Prostate gland (tissue), 2 donors: Measurements from ENCODE around the gene TRPM3. TPM values are rescaled to one million over a fixed set of nuclear protein-coding genes. Genes with fewer than 3 reads are reported as not detected.

Experiments used
- DNase-seq: peaks from one replicate; pipeline ENCODE4 v3.0.0-alpha.2; 2019; ENCODE audit warnings: low spot score
- H3K27ac ChIP-seq, 2 donors: fragments of 200-600 bp; sonication (generic); 2 replicates each; pipeline ENCODE4 v1.5.1; 2017 to 2019
- H3K27me3 ChIP-seq: fragments of 200-600 bp; sonication (generic); replicated peaks from 2 replicates; pipeline ENCODE4 v1.5.1; 2019; ENCODE audit not compliant: insufficient read depth
- H3K36me3 ChIP-seq, 2 donors: fragments of 200-600 bp; sonication (generic); 1 replicate in 1 of 2; 2 replicates in 1 of 2; pipeline versions ENCODE4 v1.5.1 to v1.8.1; 2017 to 2019
- H3K4me1 ChIP-seq: fragments of 200-600 bp; sonication (generic); replicated peaks from 2 replicates; pipeline ENCODE4 v1.5.1; 2019
- H3K4me3 ChIP-seq, 2 donors: fragments of 200-600 bp; sonication (generic); 2 replicates each; pipeline ENCODE4 v1.5.1; 2017 to 2019
- H3K9me3 ChIP-seq: fragments of 200-600 bp; sonication (generic); 2 replicates; pipeline ENCODE4 v1.5.1; 2017
- CTCF ChIP-seq, 4 experiments: fragments of 200-600 bp in 2 of 4; fragments of 450-650 bp in 2 of 4; sonication (generic) in 2 of 4; IDR thresholded peaks; 1 replicate in 3 of 4; 2 replicates in 1 of 4; pipeline ENCODE4 v1.5.1; 2016 to 2019; ENCODE audit warnings: antibody characterized with exemption in 4 of 4, mild to moderate bottlenecking in 2 of 4, moderate library complexity in 2 of 4
- POLR2A ChIP-seq: fragments of 450-650 bp; IDR thresholded peaks from one replicate; pipeline ENCODE4 v1.6.1; 2016; ENCODE audit warnings: antibody characterized with exemption, mild to moderate bottlenecking
- POLR2AphosphoS5 ChIP-seq: sonication (generic); formaldehyde crosslinking; IDR thresholded peaks from one replicate; pipeline ENCODE4 v1.6.1; 2017; ENCODE audit warnings: antibody characterized with exemption
- WGBS: methylation state at CpG from one replicate; pipeline ENCODE4 v1.1.5; 2018; 5-methylcytosine and 5-hydroxymethylcytosine counted together
- intact Hi-C: fragments of 100-400 bp; cut with DNase I; formaldehyde crosslinking; loops from one replicate; pipeline ENCODE4 v1.14.2; 2022
- total RNA-seq, 2 donors: library from RNA; depleted of rRNA; stranded (reverse); fragments of >200 nt; gene quantifications; one replicate each; pipeline ENCODE4 v1.1.0, GENCODE V29; 2016

TRPM3 gene
- total RNA-seq, 2 donors from 2014 or later = 0.32 to 18.7 TPM

GRCh38 chr9:70517926-70518610 lies 603.4 kb downstream of the TRPM3 start:
- H3K36me3 ChIP-seq = no peaks in the 10 kb centered on the region
- no peaks in the 10 kb centered on the region for H3K9me3 ChIP-seq
- H3K4me1 ChIP-seq = no peaks in the 10 kb centered on the region
- H3K27me3 ChIP-seq = no peaks in the 10 kb centered on the region
- no peak for TF ChIP-seq POLR2AphosphoS5
- no peak for TF ChIP-seq CTCF (IDR thresholded peaks at IDR 0.05)
- TF ChIP-seq POLR2A = no peak
- no peak overlapping the region for H3K27ac ChIP-seq
- WGBS = 81% methylated on average over 1 of the region's 1 CpG
- intact Hi-C loops = loop anchor here (5.0 kb wide), 1 partner anchor 34 kb away; no protein-coding TSS in a partner anchor
- H3K4me3 ChIP-seq = no peak overlapping the region
- DNase-seq = no peak

GRCh38 chr9:70514273-70514672 lies 607.1 kb downstream of the TRPM3 start:
- no peak overlapping the region for H3K4me3 ChIP-seq
- TF ChIP-seq POLR2A = no peak
- TF ChIP-seq CTCF (IDR thresholded peaks at IDR 0.05) = no peak
- TF ChIP-seq POLR2AphosphoS5 = no peak
- H3K27ac ChIP-seq = no peak overlapping the region
- no peaks in the 10 kb centered on the region for H3K36me3 ChIP-seq
- H3K4me1 ChIP-seq = no peaks in the 10 kb centered on the region
- DNase-seq = no peak
- H3K9me3 ChIP-seq = no peaks in the 10 kb centered on the region
- intact Hi-C loops = no loop called here
- WGBS = 88% methylated on average over 2 of the region's 2 CpGs
- H3K27me3 ChIP-seq = no peaks in the 10 kb centered on the region

GRCh38 chr9:70511858-70512257 lies 609.6 kb downstream of the TRPM3 start:
- no peaks in the 10 kb centered on the region for H3K9me3 ChIP-seq
- no peaks in the 10 kb centered on the region for H3K4me1 ChIP-seq
- 93% methylated on average over 3 of the region's 3 CpGs for WGBS
- no peak overlapping the region for H3K4me3 ChIP-seq
- no peak overlapping the region for H3K27ac ChIP-seq
- intact Hi-C loops = no loop called here
- DNase-seq = no peak
- TF ChIP-seq POLR2A = no peak
- TF ChIP-seq CTCF (IDR thresholded peaks at IDR 0.05) = no peak
- TF ChIP-seq POLR2AphosphoS5 = no peak
- H3K27me3 ChIP-seq = no peaks in the 10 kb centered on the region
- H3K36me3 ChIP-seq = no peaks in the 10 kb centered on the region

- H3K4me1 ChIP-seq = no peaks in the 10 kb centered on the region
- H3K27me3 ChIP-seq = no peaks in the 10 kb centered on the region
- H3K4me3 ChIP-seq = no peak overlapping the region
- no peaks in the 10 kb centered on the region for H3K36me3 ChIP-seq
- 85% methylated on average over 3 of the region's 3 CpGs for WGBS
- TF ChIP-seq POLR2AphosphoS5 (no peak), CTCF (IDR thresholded peaks at IDR 0.05) (peak in 3 of 4 experiments; percentile 37 to 58 (median 49))
- intact Hi-C loops = no loop called here
- H3K9me3 ChIP-seq = no peaks in the 10 kb centered on the region
- DNase-seq = peak; percentile 22
- no peak overlapping the region for H3K27ac ChIP-seq
These were observed 611.2 kb downstream of the TRPM3 start for GRCh38 chr9:70510157-70510770.

- TF ChIP-seq CTCF (IDR thresholded peaks at IDR 0.05) (no peak), POLR2A (no peak), POLR2AphosphoS5 (no peak)
- no peaks in the 10 kb centered on the region for H3K27me3 ChIP-seq
- intact Hi-C loops = no loop called here
- no peak overlapping the region for H3K4me3 ChIP-seq
- H3K27ac ChIP-seq = no peak overlapping the region
- DNase-seq = no peak
- H3K4me1 ChIP-seq = no peaks in the 10 kb centered on the region
- WGBS = 88% methylated on average over 2 of the region's 2 CpGs
- H3K9me3 ChIP-seq = no peaks in the 10 kb centered on the region
- no peaks in the 10 kb centered on the region for H3K36me3 ChIP-seq
These were observed 615.3 kb downstream of the TRPM3 start for GRCh38 chr9:70506159-70506558.
